Hepatic stellate cell (primary cell): ENCODE results near the gene CPA1.

Source experiments
- DNase-seq: peaks from one replicate; pipeline ENCODE4 v3.0.0; 2011; ENCODE audit warnings: low spot score

CPA1 gene

GRCh38 chr7:130356121-130356875, 24.0 kb upstream of the CPA1 start:
- peak; percentile 93 for DNase-seq

GRCh38 chr7:130356876-130357611, 23.2 kb upstream of the CPA1 start:
- DNase-seq = peak; percentile 62

- DNase-seq = no peak
These were observed 21.8 kb upstream of the CPA1 start for GRCh38 chr7:130358471-130358870.

GRCh38 chr7:130359276-130359857, 20.9 kb upstream of the CPA1 start:
- DNase-seq = no peak

- DNase-seq = no peak
These were observed 19.8 kb upstream of the CPA1 start for GRCh38 chr7:130360518-130360917.

GRCh38 chr7:130361681-130362080, 18.6 kb upstream of the CPA1 start:
- no peak for DNase-seq

GRCh38 chr7:130362251-130362816, 18.0 kb upstream of the CPA1 start:
- no peak for DNase-seq

GRCh38 chr7:130363026-130363847, 17.1 kb upstream of the CPA1 start:
- DNase-seq = peak; percentile 87

- no peak for DNase-seq
These were observed 15.8 kb upstream of the CPA1 start for GRCh38 chr7:130364451-130364850.

- no peak for DNase-seq
These were observed 15.2 kb upstream of the CPA1 start for GRCh38 chr7:130365088-130365487.

- DNase-seq = peak; percentile 77
These were observed 14.5 kb upstream of the CPA1 start for GRCh38 chr7:130365511-130366441.

GRCh38 chr7:130366564-130366963, 13.7 kb upstream of the CPA1 start:
- no peak for DNase-seq

GRCh38 chr7:130367088-130367755, 13.1 kb upstream of the CPA1 start:
- DNase-seq = no peak

GRCh38 chr7:130367836-130368746, 12.2 kb upstream of the CPA1 start:
- DNase-seq = no peak

GRCh38 chr7:130369110-130369711, 11.1 kb upstream of the CPA1 start:
- peak; percentile 80 for DNase-seq

GRCh38 chr7:130369831-130370550, 10.3 kb upstream of the CPA1 start:
- no peak for DNase-seq

- no peak for DNase-seq
These were observed 9.2 kb upstream of the CPA1 start for GRCh38 chr7:130371046-130371445.
